Activated naive CD4-positive, alpha-beta T cell treated with anti-CD3 and anti-CD28 coated beads for 36 hours (primary cell): Measurements from ENCODE around the gene RRP9. TPM values are rescaled to one million over a fixed set of nuclear protein-coding genes. Genes with fewer than 3 reads are reported as not detected.
A peak's percentile ranks its signal among the peaks of the same experiment; 100 is the strongest.

ENCODE experiments used
- CTCF ChIA-PET: fragments of 350-600 bp; sonication (Branson Sonifier 250); formaldehyde crosslinking; loops from one replicate; lab custom pipeline; 2021; ENCODE audit warnings: antibody characterized with exemption; lab: Charles Lee
- DNase-seq: peaks from one replicate; pipeline ENCODE4 v3.0.0-alpha.2; 2020
- H3K27ac Mint-ChIP-seq: one replicate; pipeline ENCODE4 v1.8.0; 2021; ENCODE audit warnings: mild to moderate bottlenecking, mixed read lengths
- H3K27me3 Mint-ChIP-seq: one replicate; pipeline ENCODE4 v1.8.0; 2021; ENCODE audit warnings: low read depth, mixed read lengths
- H3K36me3 Mint-ChIP-seq: one replicate; pipeline ENCODE4 v1.8.0; 2021; ENCODE audit warnings: low read depth, mixed read lengths
- H3K4me1 Mint-ChIP-seq: one replicate; pipeline ENCODE4 v1.8.0; 2021; ENCODE audit warnings: low read depth, mixed read lengths
- H3K4me3 Mint-ChIP-seq: one replicate; pipeline ENCODE4 v1.8.0; 2021; ENCODE audit warnings: mild to moderate bottlenecking, moderate library complexity, mixed read lengths
- H3K9me3 Mint-ChIP-seq: one replicate; pipeline ENCODE4 v1.8.0; 2021; ENCODE audit warnings: mixed read lengths
- intact Hi-C: fragments of 100-400 bp; cut with micrococcal nuclease; formaldehyde crosslinking; loops from one replicate; pipeline ENCODE4 v1.15.1; 2023
- total RNA-seq, 2 experiments: library from RNA; stranded (reverse); gene quantifications; one replicate each; pipeline ENCODE4 v1.2.3, GENCODE V29; 2021

The RRP9 gene
- total RNA-seq, 2 experiments from 2014 or later, result 24.6 to 25.0 TPM

GRCh38 chr3:51968883-51969678 is 27.4 kb upstream of the RRP9 start:
- intact Hi-C loops, result no loop called here
- no peak overlapping the region for H3K27ac Mint-ChIP-seq
- peaks cover 28% of the 10 kb centered on the region for H3K4me1 Mint-ChIP-seq

GRCh38 chr3:51968170-51968775 is 26.6 kb upstream of the RRP9 start:
- Mint-ChIP-seq H3K4me3 (peak overlapping the region; percentile 80), H3K9me3 (no peaks in the 10 kb centered on the region), H3K4me1 (peaks cover 25% of the 10 kb centered on the region), H3K27ac (no peak overlapping the region), H3K27me3 (no peaks in the 10 kb centered on the region), H3K36me3 (peaks cover 2% of the 10 kb centered on the region)
- intact Hi-C loops, result no loop called here
- no peak for DNase-seq
- CTCF ChIA-PET, result interaction anchor here (3.3 kb wide), 1 partner anchor 26 kb away, joined by 21 read pairs; the partner anchor contains the start of genes PARP3 and RRP9

More at GRCh38 chr3:51968883-51969678, 27.4 kb upstream of the RRP9 start:
- no peak for DNase-seq
- Mint-ChIP-seq H3K9me3 (no peaks in the 10 kb centered on the region), H3K36me3 (peaks cover 4% of the 10 kb centered on the region), H3K27me3 (no peaks in the 10 kb centered on the region), H3K4me3 (peak overlapping the region; percentile 80)
- CTCF ChIA-PET, result interaction anchor here (0.6 to 3.3 kb wide), 4 partner anchors 14 to 87 kb away, joined by 3 to 21 read pairs (median 4); partner anchors contain the start of genes ACY1, PARP3 and RRP9

DNA sequence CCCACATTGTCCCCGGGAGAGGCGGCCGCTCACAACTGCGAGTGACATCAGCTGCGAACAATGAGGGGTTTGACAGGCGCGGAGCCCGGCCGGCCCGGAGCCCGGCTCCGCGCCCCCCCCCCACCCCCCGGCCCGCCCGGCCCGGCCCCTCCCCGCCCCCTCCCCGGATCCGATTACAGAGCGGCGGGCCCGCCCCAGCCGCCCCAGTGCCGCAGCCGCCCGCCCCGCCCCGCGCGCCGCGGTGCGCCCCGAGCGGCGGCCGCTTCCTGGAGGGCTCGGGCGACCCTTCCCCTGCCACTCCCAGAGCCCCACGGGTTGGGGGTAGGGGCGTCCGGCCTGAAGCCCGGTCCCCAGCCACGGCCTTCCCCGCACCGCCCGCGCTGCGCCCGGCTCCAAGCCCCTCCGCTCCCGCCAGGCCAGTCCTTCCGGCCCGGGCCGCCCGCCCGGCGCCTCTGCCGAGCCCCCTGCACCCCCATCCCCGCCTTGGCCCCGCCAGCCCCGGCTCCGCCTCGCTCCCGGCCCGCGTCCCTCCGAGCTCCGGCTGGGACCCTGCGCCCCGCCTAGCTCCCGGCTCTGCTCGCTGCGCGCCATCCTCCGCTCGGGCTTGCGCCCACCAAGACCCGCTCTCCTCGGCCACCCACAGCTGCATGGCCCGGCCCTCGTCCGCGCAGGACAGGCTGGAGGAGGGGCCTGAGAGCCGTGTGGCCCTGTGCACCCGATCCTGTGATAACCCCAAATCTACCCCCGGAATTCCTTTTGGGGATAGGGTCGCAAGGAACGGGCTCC is 25.9 kb upstream of the RRP9 start, which contains the start of gene PCBP4:
Gene PCBP4 (minus strand): TSS at position 71 of the 786 bp plus-strand sequence. CDS start 6,214 bp downstream, outside the sequence.
- H3K27me3 Mint-ChIP-seq, result no peaks in the 10 kb centered on the region
- H3K9me3 Mint-ChIP-seq, result no peaks in the 10 kb centered on the region
- no peak within 1 kb of the TSS for H3K27ac Mint-ChIP-seq
- DNase-seq, result peak; percentile 28
- CTCF ChIA-PET, result no interaction called here
- intact Hi-C loops, result no loop called here
- peaks cover 24% of the 10 kb centered on the region for H3K4me1 Mint-ChIP-seq
- H3K4me3 Mint-ChIP-seq, result peak within 1 kb of the TSS; percentile 80
- H3K36me3 Mint-ChIP-seq, result peaks cover 2% of the 10 kb centered on the region

- H3K27me3 Mint-ChIP-seq, result no peaks in the 10 kb centered on the region
- intact Hi-C loops, result no loop called here
- H3K27ac Mint-ChIP-seq, result no peak overlapping the region
- CTCF ChIA-PET, result no interaction called here
- H3K36me3 Mint-ChIP-seq, result peaks cover 2% of the 10 kb centered on the region
- peaks cover 20% of the 10 kb centered on the region for H3K4me1 Mint-ChIP-seq
- no peaks in the 10 kb centered on the region for H3K9me3 Mint-ChIP-seq
- peak overlapping the region; percentile 74 for H3K4me3 Mint-ChIP-seq
- DNase-seq, result no peak
Observed at GRCh38 chr3:51966922-51967383, 25.2 kb upstream of the RRP9 start.

GRCh38 chr3:51966486-51966885 is 24.8 kb upstream of the RRP9 start:
- Mint-ChIP-seq H3K36me3 (peaks cover 2% of the 10 kb centered on the region), H3K4me3 (peak overlapping the region; percentile 74), H3K4me1 (peaks cover 17% of the 10 kb centered on the region), H3K9me3 (no peaks in the 10 kb centered on the region), H3K27ac (no peak overlapping the region), H3K27me3 (no peaks in the 10 kb centered on the region)
- intact Hi-C loops, result no loop called here
- CTCF ChIA-PET, result interaction anchor here (1.4 kb wide), 1 partner anchor 23 kb away, joined by 3 read pairs; no protein-coding TSS in a partner anchor
- DNase-seq, result no peak

- H3K27ac Mint-ChIP-seq, result no peak overlapping the region
- intact Hi-C loops, result no loop called here
Observed at GRCh38 chr3:51966016-51966415, 24.3 kb upstream of the RRP9 start.

GRCh38 chr3:51964521-51964920 is 22.8 kb upstream of the RRP9 start:
- H3K4me3 Mint-ChIP-seq, result no peak overlapping the region
- H3K27ac Mint-ChIP-seq, result no peak overlapping the region
- H3K27me3 Mint-ChIP-seq, result no peaks in the 10 kb centered on the region
- no peaks in the 10 kb centered on the region for H3K9me3 Mint-ChIP-seq
- peaks cover 12% of the 10 kb centered on the region for H3K4me1 Mint-ChIP-seq
- H3K36me3 Mint-ChIP-seq, result no peaks in the 10 kb centered on the region
- CTCF ChIA-PET, result interaction anchor here (1.0 to 1.4 kb wide), 2 partner anchors 9 to 10 kb away, joined by 3 to 4 read pairs; partner anchors contain the start of gene ABHD14B
- intact Hi-C loops, result no loop called here
- no peak for DNase-seq

More at GRCh38 chr3:51966016-51966415, 24.3 kb upstream of the RRP9 start:
- H3K36me3 Mint-ChIP-seq, result peaks cover 1% of the 10 kb centered on the region
- H3K9me3 Mint-ChIP-seq, result no peaks in the 10 kb centered on the region
- H3K27me3 Mint-ChIP-seq, result no peaks in the 10 kb centered on the region
- CTCF ChIA-PET, result interaction anchor here (1.4 kb wide), 1 partner anchor 23 kb away, joined by 3 read pairs; no protein-coding TSS in a partner anchor
- H3K4me1 Mint-ChIP-seq, result peaks cover 16% of the 10 kb centered on the region
- DNase-seq, result no peak
- H3K4me3 Mint-ChIP-seq, result peak overlapping the region; percentile 74

DNA sequence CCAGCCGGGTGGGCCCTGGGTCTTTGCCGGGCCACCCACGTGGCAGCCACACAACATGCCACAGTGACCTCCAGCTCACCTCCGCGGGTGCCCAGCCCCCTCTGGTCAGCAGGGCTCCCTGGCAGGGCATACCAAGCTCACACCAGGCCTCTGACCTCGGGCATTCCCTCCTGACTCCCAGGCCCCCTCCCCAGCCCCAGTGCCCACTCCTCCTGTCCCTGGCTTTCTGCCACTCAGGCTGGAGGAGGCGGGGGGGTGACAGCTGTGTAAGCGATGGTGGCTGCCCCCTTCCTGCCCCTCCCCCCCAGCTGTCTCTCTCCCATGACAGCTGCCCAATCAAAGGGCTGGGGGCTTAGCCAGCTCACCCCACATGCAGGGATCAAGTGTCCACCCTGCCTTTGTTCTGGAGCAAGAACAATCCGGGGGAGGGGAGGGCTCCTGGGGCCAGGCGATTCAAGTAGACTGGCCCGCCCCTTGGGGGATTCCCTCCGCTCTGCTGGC is 22.3 kb upstream of the RRP9 start:
- Mint-ChIP-seq H3K9me3 (no peaks in the 10 kb centered on the region), H3K4me1 (peaks cover 11% of the 10 kb centered on the region), H3K36me3 (no peaks in the 10 kb centered on the region), H3K27ac (no peak overlapping the region), H3K4me3 (no peak overlapping the region), H3K27me3 (no peaks in the 10 kb centered on the region)
- no peak for DNase-seq
- CTCF ChIA-PET, result interaction anchor here (1.4 kb wide), 1 partner anchor 10 kb away, joined by 4 read pairs; the partner anchor contains the start of gene ABHD14B
- intact Hi-C loops, result no loop called here

- H3K4me3 Mint-ChIP-seq, result no peak overlapping the region
- H3K27me3 Mint-ChIP-seq, result no peaks in the 10 kb centered on the region
- peaks cover 6% of the 10 kb centered on the region for H3K4me1 Mint-ChIP-seq
- H3K9me3 Mint-ChIP-seq, result no peaks in the 10 kb centered on the region
- H3K27ac Mint-ChIP-seq, result no peak overlapping the region
- no peak for DNase-seq
- no peaks in the 10 kb centered on the region for H3K36me3 Mint-ChIP-seq
- intact Hi-C loops, result no loop called here
- CTCF ChIA-PET, result interaction anchor here (3.3 kb wide), 1 partner anchor 11 kb away, joined by 11 read pairs; the partner anchor contains the start of genes ABHD14A and ABHD14B
Observed at GRCh38 chr3:51962854-51963530, 21.3 kb upstream of the RRP9 start.

GRCh38 chr3:51961602-51962569 is 20.2 kb upstream of the RRP9 start:
- no peak overlapping the region for H3K27ac Mint-ChIP-seq
- H3K27me3 Mint-ChIP-seq, result no peaks in the 10 kb centered on the region
- H3K4me3 Mint-ChIP-seq, result no peak overlapping the region
- no peaks in the 10 kb centered on the region for H3K9me3 Mint-ChIP-seq
- intact Hi-C loops, result no loop called here
- CTCF ChIA-PET, result interaction anchor here (3.3 kb wide), 1 partner anchor 12 kb away, joined by 11 read pairs; the partner anchor contains the start of genes ABHD14A and ABHD14B
- H3K36me3 Mint-ChIP-seq, result no peaks in the 10 kb centered on the region
- DNase-seq, result no peak
- H3K4me1 Mint-ChIP-seq, result peaks cover 3% of the 10 kb centered on the region
